ENCODE data around the gene ST14. TPM values are rescaled to one million over a fixed set of nuclear protein-coding genes. Genes with fewer than 3 reads are reported as not detected.

Gene ST14
- total RNA-seq, 4 donors from 2014 or later: 1.2 to 3.4 (median 2.6) TPM

DNA sequence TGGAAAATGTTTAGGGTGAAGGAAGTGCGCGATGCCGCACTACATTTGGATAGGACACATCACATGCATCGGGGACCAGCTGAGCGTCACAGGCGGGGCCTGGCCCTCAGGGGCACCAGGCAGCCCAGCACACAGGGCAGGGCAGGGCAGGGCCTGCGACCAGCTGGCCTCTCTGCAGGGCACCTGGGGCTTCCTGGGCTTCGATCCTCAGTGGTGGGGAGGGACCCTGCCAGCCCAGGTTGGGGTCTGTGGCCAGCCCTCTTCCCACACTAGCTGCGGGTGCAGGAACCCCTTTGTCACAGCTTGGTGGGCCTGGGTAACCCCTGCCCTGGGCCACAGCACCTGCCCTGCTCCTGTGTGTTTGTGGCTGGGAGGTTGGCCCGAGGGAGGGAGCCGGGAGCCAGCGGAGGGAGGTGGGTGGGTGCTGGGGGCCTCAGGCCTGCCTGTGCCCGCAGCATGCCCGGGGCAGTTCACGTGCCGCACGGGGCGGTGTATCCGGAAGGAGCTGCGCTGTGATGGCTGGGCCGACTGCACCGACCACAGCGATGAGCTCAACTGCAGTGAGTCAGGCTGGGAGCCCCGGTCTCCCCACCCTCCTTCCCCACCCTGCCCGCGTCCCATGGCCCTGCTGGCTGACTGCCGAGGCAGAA, 37.9 kb downstream of the ST14 start:
- intact Hi-C loops (cut with DNase I): no loop called here
- 95% methylated on average over 6 of the region's 27 CpGs for WGBS
- no peak for DNase-seq (ENCODE audit: extremely low spot score)

DNA sequence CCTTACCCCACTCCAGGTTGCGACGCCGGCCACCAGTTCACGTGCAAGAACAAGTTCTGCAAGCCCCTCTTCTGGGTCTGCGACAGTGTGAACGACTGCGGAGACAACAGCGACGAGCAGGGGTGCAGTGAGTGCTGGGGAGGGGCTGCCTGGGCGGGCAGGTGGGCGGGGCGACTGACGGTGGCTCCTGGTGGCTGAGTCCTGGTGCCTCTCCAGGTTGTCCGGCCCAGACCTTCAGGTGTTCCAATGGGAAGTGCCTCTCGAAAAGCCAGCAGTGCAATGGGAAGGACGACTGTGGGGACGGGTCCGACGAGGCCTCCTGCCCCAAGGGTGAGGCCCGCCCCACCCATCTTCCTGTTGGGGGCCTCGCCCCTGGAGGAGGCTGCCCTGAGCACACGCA, 38.7 kb downstream of the ST14 start:
- no peak for DNase-seq (ENCODE audit: extremely low spot score)
- intact Hi-C loops (cut with DNase I): no loop called here
- Histone ChIP-seq H3K27ac (replicated peaks in 1 of 4) (no peak overlapping the region), H3K36me3 (no peaks in the 10 kb centered on the region), H3K9me3 (no peaks in the 10 kb centered on the region), H3K4me1 (no peaks in the 10 kb centered on the region), H3K4me3 (no peak overlapping the region), H3K27me3 (no peaks in the 10 kb centered on the region)
- no peak for TF ChIP-seq POLR2AphosphoS5 (IDR thresholded peaks at IDR 0.05)
- TF ChIP-seq, protein P1, sequence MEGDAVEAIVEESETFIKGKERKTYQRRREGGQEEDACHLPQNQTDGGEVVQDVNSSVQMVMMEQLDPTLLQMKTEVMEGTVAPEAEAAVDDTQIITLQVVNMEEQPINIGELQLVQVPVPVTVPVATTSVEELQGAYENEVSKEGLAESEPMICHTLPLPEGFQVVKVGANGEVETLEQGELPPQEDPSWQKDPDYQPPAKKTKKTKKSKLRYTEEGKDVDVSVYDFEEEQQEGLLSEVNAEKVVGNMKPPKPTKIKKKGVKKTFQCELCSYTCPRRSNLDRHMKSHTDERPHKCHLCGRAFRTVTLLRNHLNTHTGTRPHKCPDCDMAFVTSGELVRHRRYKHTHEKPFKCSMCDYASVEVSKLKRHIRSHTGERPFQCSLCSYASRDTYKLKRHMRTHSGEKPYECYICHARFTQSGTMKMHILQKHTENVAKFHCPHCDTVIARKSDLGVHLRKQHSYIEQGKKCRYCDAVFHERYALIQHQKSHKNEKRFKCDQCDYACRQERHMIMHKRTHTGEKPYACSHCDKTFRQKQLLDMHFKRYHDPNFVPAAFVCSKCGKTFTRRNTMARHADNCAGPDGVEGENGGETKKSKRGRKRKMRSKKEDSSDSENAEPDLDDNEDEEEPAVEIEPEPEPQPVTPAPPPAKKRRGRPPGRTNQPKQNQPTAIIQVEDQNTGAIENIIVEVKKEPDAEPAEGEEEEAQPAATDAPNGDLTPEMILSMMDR (IDR thresholded peaks at IDR 0.05): no peak
- no peak for TF ChIP-seq POLR2A (IDR thresholded peaks at IDR 0.05; ENCODE audit: low read depth)
- no peak for TF ChIP-seq EP300 (IDR thresholded peaks at IDR 0.05)
- WGBS: 69% methylated on average over 9 of the region's 22 CpGs

More for the DNA sequence above, 37.9 kb downstream of the ST14 start:
- no peak for TF ChIP-seq POLR2AphosphoS5 (IDR thresholded peaks at IDR 0.05)
- no peak for TF ChIP-seq EP300 (IDR thresholded peaks at IDR 0.05)
- TF ChIP-seq, protein P1 (IDR thresholded peaks at IDR 0.05): no peak
- no peak for TF ChIP-seq POLR2A (IDR thresholded peaks at IDR 0.05; ENCODE audit: low read depth)
- no peak overlapping the region for H3K27ac ChIP-seq (replicated peaks in 1 of 4)
- H3K27me3 ChIP-seq: no peaks in the 10 kb centered on the region
- no peaks in the 10 kb centered on the region for H3K4me1 ChIP-seq
- no peaks in the 10 kb centered on the region for H3K9me3 ChIP-seq
- no peak overlapping the region for H3K4me3 ChIP-seq
- no peaks in the 10 kb centered on the region for H3K36me3 ChIP-seq

DNA sequence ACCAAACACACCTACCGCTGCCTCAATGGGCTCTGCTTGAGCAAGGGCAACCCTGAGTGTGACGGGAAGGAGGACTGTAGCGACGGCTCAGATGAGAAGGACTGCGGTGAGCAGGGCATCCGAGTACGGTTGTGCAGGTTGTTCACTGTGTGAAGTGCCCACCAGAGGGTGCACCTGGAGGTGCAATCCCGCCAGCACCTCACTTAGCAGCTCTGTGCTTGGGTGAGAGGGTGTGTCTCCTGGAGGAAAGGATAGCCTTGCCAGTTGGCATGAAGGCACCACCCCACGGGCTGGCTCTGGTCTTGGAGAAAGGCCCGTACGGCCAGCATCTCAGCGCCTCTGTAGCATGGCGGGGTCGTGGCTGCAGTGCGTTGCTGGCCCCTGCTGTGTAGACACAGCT, 39.4 kb downstream of the ST14 start:
- WGBS: 91% methylated on average over 15 of the region's 15 CpGs
- intact Hi-C loops (cut with DNase I): no loop called here
- TF ChIP-seq POLR2A (IDR thresholded peaks at IDR 0.05; ENCODE audit: low read depth) (no peak), POLR2AphosphoS5 (IDR thresholded peaks at IDR 0.05) (no peak), EP300 (IDR thresholded peaks at IDR 0.05) (no peak)
- TF ChIP-seq, protein P1 (IDR thresholded peaks at IDR 0.05): no peak

GRCh38 chr11:130199792-130200191, 40.2 kb downstream of the ST14 start:
- 85% methylated on average over 12 of the region's 12 CpGs for WGBS
- intact Hi-C loops (cut with DNase I): no loop called here
- no peak overlapping the region for H3K27ac ChIP-seq (replicated peaks in 1 of 4)
- DNase-seq (ENCODE audit: extremely low spot score): no peak
- no peaks in the 10 kb centered on the region for H3K36me3 ChIP-seq
- no peak for TF ChIP-seq POLR2AphosphoS5 (IDR thresholded peaks at IDR 0.05)
- TF ChIP-seq, protein P1 (IDR thresholded peaks at IDR 0.05): no peak
- TF ChIP-seq POLR2A (IDR thresholded peaks at IDR 0.05; ENCODE audit: low read depth): no peak
- no peak for TF ChIP-seq EP300 (IDR thresholded peaks at IDR 0.05)
- H3K4me3 ChIP-seq: no peak overlapping the region
- H3K4me1 ChIP-seq: no peaks in the 10 kb centered on the region
- H3K9me3 ChIP-seq: no peaks in the 10 kb centered on the region
- no peaks in the 10 kb centered on the region for H3K27me3 ChIP-seq

More for the DNA sequence above, 39.4 kb downstream of the ST14 start:
- H3K36me3 ChIP-seq: no peaks in the 10 kb centered on the region
- H3K4me3 ChIP-seq: no peak overlapping the region
- H3K9me3 ChIP-seq: no peaks in the 10 kb centered on the region
- no peak overlapping the region for H3K27ac ChIP-seq (replicated peaks in 1 of 4)
- H3K27me3 ChIP-seq: no peaks in the 10 kb centered on the region
- no peaks in the 10 kb centered on the region for H3K4me1 ChIP-seq
- no peak for DNase-seq (ENCODE audit: extremely low spot score)

GRCh38 chr11:130201026-130201425, 41.4 kb downstream of the ST14 start:
- Histone ChIP-seq H3K4me3 (no peak overlapping the region), H3K9me3 (no peaks in the 10 kb centered on the region), H3K27me3 (no peaks in the 10 kb centered on the region), H3K27ac (replicated peaks in 1 of 4) (no peak overlapping the region), H3K36me3 (no peaks in the 10 kb centered on the region), H3K4me1 (no peaks in the 10 kb centered on the region)
- 90% methylated on average over 6 of the region's 7 CpGs for WGBS
- DNase-seq (ENCODE audit: extremely low spot score): no peak
- intact Hi-C loops (cut with DNase I): no loop called here
- TF ChIP-seq POLR2AphosphoS5 (IDR thresholded peaks at IDR 0.05): no peak
- TF ChIP-seq EP300 (IDR thresholded peaks at IDR 0.05): no peak
- TF ChIP-seq, protein P1 (IDR thresholded peaks at IDR 0.05): no peak
- no peak for TF ChIP-seq POLR2A (IDR thresholded peaks at IDR 0.05; ENCODE audit: low read depth)
